HL-60 (cell line): Measurements from ENCODE around the gene DAPK3.

ENCODE experiments used
- CTCF ChIP-seq: IDR thresholded peaks from one replicate; pipeline ENCODE4 v1.5.1; 2011; ENCODE audit warnings: low read length, control low read depth, inconsistent platforms; ENCODE audit not compliant: insufficient read depth
- GABPA ChIP-seq: IDR thresholded peaks from 2 replicates; pipeline ENCODE4 v1.6.1; 2012; ENCODE audit warnings: low read depth
- POLR2AphosphoS5 ChIP-seq: IDR thresholded peaks from 2 replicates; pipeline ENCODE4 v1.6.1; 2012; ENCODE audit warnings: low read depth

- TF ChIP-seq POLR2AphosphoS5 (no peak), CTCF (no peak), GABPA (no peak)
These were observed 539 bp downstream of the DAPK3 start for GRCh38 chr19:3970313-3970807.
